ENCODE data around the gene AGMO.

- TF ChIP-seq, protein P1, sequence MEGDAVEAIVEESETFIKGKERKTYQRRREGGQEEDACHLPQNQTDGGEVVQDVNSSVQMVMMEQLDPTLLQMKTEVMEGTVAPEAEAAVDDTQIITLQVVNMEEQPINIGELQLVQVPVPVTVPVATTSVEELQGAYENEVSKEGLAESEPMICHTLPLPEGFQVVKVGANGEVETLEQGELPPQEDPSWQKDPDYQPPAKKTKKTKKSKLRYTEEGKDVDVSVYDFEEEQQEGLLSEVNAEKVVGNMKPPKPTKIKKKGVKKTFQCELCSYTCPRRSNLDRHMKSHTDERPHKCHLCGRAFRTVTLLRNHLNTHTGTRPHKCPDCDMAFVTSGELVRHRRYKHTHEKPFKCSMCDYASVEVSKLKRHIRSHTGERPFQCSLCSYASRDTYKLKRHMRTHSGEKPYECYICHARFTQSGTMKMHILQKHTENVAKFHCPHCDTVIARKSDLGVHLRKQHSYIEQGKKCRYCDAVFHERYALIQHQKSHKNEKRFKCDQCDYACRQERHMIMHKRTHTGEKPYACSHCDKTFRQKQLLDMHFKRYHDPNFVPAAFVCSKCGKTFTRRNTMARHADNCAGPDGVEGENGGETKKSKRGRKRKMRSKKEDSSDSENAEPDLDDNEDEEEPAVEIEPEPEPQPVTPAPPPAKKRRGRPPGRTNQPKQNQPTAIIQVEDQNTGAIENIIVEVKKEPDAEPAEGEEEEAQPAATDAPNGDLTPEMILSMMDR (IDR thresholded peaks at IDR 0.05): no peak
- TF ChIP-seq POLR2A (IDR thresholded peaks at IDR 0.05): no peak
Observed at GRCh38 chr7:15176089-15176488, 385.7 kb downstream of the AGMO start.

Measured in right lobe of liver (tissue), 4 donors.